ENCODE results near the gene UBN2.
A peak's percentile ranks its signal among the peaks of the same experiment; 100 is the strongest.
"Not testable (repeated sequence)": the region's sequence is repeated elsewhere in the genome, so short reads cannot be mapped to it uniquely, and the experiment has no call there.

Gene UBN2

DNA sequence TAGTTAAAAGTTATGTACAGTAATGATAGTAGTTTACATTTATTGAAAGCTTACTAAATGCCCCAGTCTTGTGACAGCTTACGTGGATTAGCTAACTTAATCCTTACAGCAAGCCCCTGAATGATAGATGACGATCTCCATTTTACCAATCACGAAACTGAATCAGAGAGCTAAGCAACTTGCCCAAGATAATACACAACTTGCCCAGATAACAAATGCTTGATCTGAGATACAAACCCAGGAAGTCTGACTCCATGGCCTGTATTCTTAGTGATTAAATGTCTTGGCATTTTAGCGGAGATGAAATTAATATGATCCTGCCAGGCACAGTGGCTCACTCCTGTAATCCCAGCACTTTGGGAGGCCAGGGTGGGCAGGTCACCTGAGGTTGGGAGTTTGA, 63.2 kb downstream of the UBN2 start:
- DNase-seq (ENCODE audit: low read depth in 2 of 2, low spot score in 1 of 2): no peak

DNA sequence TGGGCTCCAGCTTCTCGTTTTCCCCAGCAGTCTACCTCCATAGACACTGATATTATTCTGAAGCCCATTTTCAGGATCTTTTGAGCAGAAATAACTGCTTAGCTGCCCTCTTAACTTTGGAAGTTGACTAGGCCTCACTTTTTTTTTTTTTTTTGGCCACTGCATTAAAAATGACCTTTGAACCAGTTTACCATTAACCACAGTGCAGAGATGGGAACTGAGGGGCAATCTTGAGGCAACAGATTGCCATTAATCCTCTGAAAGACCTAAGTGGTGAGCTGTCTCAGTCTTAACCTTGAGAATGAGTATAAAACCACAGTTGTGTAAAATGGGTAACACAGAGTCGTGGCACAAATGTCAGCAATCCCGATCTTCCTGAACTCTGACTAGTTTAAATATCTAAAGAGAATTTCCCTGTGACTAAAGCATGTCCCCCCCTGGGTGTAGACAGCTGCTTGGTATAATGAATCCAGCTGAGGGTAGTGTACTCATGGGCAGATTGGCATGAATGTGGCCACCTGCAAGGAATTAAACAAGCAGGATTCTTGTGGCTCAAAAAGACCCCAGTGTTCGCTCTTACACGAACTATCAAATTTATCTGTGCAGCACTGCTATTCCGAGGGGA, 64.0 kb downstream of the UBN2 start:
- DNase-seq (ENCODE audit: low read depth in 2 of 2, low spot score in 1 of 2): no peak

DNA sequence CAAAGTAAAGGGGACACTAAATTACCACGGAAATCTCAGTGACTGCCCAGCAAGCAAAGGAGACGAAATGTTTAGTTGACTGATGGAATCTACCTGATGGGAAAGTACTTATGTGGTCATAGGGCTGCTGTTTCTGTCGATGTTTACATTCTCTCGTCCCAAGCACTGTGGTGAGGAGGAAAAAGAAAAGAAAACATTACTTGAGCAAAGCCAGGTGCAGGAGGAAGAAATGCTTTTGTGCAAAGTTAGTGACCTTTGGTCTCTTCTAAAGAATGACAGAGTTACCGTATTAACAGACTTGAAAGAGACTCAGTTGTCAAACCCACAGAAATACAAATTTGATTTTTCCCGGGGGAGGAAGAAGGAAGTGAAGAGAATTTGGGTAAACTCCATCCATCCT, 66.8 kb downstream of the UBN2 start:
- DNase-seq (ENCODE audit: low read depth in 2 of 2, low spot score in 1 of 2): no peak

GRCh38 chr7:139299296-139299695, 68.3 kb downstream of the UBN2 start:
- DNase-seq (ENCODE audit: low read depth in 2 of 2, low spot score in 1 of 2): no peak

GRCh38 chr7:139300390-139300789, 69.4 kb downstream of the UBN2 start:
- no peak for DNase-seq (ENCODE audit: low read depth in 2 of 2, low spot score in 1 of 2)

DNA sequence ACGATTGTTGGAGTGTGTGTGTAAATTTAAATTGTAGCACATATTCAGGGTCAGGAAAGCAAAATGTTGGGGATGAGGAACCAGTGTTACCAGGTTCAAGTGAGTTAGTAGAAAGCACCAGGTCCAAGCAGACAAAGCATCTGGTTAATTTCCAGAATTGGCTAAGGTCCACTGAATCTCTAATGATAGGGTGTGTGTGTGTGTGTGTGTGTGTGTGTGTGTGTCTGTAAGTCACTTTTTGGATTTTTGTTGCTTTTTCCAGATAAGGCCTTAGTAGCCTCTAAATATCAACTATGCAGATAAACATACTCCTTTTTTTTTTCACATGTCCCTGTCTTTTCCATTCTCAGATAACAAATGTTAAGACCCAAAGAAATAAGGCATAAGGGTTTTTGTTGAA, 73.5 kb downstream of the UBN2 start:
- DNase-seq (ENCODE audit: low read depth in 2 of 2, low spot score in 1 of 2): no peak

DNA sequence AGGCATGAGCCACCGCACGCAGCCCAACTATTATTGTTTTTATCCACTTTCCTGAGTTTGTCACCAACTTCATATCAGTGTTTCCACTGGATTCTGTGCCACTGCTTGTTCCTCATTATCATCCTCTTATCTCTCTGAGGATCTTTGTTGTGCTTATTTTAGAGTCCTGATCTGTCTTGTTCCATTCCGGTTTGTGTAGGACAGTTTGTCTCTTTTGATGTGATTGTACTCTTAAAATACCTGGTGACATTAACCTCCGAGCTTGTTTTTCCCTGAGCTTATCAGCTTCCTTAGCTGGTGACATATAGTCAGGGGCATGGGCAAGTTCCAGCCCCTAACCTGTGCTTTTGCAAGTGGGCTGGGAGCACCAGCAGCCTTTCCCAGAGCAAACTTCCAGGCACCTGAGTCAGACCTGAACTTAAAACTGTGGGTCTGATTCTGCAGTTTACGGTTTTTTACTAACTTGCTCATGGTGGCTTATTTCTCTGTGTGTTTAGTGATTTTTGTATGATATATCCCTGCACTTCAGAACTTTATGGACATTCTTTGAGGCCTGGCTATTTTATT, 87.0 kb downstream of the UBN2 start:
- no peak for DNase-seq (ENCODE audit: low read depth in 2 of 2, low spot score in 1 of 2)

- DNase-seq (ENCODE audit: low read depth in 2 of 2, low spot score in 1 of 2): no peak
These were observed 90.2 kb downstream of the UBN2 start for GRCh38 chr7:139321071-139321745.

DNA sequence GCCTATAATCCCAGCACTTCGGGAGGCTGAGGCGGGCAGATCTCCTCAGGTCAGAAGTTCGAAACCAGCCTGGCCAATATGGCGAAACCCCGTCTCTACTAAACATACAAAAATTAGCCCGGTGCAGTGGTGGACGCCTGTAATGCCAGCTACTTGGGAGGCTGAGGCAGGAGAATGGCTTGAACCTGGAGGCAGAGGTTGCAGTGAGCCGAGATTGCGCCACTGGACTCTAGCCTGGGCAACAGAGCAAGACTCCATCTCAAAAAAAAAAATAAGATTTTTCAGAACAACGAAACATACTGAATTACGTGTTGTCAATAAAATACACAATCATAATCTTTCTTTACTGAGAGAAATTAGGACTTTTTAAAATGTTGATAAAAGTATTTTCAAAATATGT, 93.7 kb downstream of the UBN2 start:
- not testable (repeated sequence) for DNase-seq (ENCODE audit: low read depth in 2 of 2, low spot score in 1 of 2)

DNA sequence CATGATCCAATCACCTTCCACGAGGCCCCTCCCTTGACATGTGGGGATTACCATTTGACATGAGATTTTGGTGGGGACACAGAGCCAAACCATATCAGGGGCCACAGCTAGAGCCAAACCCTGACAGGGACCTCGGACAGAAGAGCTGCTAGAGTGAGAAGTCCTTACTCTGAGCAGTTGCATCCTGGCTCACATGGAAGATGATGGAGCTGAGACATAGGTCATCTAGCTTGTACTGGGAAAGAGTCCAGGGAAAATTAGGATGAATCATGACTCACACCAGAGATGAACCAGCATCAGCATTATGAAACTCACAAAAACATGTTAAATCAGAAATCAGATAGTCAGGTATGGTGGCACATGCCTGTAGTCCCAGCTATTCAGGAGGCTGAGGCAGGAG, 97.3 kb downstream of the UBN2 start:
- DNase-seq (ENCODE audit: low read depth in 2 of 2, low spot score in 1 of 2): no peak

GRCh38 chr7:139329119-139329518, 98.1 kb downstream of the UBN2 start:
- no peak for DNase-seq (ENCODE audit: low read depth in 2 of 2, low spot score in 1 of 2)

GRCh38 chr7:139330333-139331030, 99.4 kb downstream of the UBN2 start:
- no peak for DNase-seq (ENCODE audit: low read depth in 2 of 2, low spot score in 1 of 2)

GRCh38 chr7:139332697-139333359, 101.8 kb downstream of the UBN2 start:
- no peak for DNase-seq (ENCODE audit: low read depth in 2 of 2, low spot score in 1 of 2)

DNA sequence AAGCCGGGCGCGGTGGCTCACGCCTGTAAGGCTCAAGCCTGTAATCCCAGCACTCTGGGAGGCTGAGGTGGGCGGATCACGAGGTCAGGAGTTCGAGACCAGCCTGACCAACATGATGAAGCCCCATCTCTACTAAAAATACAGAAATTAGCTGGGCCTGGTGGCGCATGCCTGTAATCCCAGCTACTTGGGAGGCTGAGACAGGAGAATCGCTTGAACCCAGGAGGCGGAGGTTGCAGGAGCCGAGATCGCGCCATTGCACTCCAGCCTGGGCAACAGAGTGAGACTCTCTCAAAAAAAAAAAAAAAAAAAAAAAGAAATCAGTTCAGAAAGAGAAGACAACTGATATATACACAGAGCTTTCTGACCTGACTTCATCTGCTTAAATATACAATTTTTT, 102.4 kb downstream of the UBN2 start:
- DNase-seq (ENCODE audit: low read depth in 2 of 2, low spot score in 1 of 2): not testable (repeated sequence)

DNA sequence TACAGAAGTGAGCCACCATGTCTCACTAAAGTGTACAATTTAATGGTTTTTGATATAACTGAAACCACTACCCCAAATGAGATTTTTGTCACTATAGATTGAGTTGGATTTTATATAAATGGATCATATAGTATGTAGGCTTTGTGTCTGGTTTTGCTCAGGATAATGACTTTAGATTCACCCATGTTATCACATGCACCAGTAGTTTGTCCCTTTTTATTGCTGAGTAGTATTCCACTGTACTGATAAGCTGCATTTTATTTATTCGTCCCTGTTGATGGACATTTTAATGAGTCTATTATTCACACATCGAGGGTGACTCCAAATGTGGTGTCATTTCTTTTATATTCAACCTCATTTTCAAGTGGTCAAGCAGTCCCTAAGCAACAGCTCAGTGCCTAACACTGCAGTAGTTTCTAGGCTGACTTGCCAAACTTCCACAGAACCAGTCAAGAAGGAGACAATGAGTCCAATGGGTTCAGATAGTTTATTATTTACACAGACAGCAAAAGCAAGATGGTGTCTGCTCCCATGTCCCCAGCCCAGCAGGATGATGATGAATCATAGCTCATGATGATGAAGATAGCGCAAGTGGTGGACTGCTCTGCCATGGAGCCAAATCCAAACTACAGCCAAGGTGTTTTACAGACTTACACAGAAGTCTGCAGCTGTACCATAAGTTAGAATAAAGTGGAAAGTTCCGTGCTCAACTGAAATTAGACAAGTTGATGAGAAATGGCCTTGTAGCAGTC, 103.5 kb downstream of the UBN2 start:
- no peak for DNase-seq (ENCODE audit: low read depth in 2 of 2, low spot score in 1 of 2)

DNA sequence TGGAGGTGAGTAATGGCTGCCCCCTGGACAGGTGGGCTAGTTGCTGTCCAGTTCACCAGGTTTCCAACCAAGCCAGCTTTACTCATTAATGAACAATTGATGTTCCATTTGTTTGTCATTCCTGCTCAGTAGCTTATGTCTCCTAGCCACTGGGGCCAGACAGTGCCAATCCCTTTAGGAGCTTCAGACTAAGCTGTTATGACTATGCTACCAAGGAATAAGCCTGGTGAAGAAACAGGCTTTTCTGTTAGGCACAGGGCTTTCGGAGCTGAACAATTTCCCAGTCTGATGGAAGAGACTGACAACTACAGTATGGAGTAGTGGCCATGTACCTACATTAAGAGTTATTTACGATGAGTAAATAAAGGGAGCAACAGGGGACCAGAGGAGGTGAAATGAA, 108.0 kb downstream of the UBN2 start:
- DNase-seq (ENCODE audit: low read depth in 2 of 2, low spot score in 1 of 2): no peak

DNA sequence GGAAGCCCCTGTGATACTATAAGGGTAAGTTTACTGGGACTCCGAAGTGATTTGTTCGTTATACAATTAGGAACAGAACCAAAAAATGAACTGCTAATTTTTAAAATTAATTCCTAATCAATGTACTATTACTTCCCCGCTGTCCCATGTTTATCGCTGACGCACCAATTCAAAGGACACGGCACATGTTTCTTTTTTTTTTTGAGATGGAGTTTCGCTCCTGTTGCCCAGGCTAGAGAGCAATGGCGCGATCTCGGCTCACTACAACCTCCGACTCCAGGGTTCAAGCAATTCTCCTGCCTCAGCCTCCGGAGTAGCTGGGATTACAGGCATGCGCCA, 108.6 kb downstream of the UBN2 start:
- no peak for DNase-seq (ENCODE audit: low read depth in 2 of 2, low spot score in 1 of 2)

DNA sequence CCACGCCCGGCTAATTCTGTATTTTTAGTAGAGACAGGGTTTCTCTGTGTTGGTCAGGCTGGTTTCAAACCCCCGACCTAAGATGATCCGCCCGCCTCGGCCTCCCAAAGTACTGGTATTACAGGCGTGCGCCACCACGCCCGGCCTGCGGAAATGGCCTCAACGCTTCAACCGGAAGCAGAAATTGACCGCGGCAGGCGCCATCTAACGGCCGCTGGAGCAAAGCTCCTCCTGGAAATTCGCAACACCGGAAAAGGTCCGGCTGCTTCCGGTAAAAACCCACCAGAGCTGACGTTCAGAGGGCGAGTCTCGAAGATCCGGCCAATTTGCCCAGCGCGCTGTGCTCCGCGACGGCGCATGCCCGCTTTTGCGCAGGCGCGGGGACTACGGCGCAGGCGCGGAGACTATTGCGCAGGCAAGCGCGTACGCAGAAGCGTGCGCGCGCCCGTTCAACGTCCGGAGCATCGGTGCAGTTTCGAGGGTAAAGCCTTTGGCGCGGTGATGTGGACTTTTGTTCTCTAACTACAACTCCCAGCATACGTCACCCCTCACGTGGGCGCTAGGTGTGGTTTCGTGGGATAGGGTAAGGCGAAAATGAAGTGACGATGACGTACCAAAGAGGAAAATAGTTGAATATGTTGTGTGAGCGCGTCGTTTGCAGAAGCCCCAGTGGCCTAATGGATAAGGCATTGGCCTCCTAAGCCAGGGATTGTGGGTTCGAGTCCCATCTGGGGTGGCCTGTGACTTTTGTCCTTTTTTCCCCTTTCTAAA, 109.2 kb downstream of the UBN2 start:
- DNase-seq (ENCODE audit: low read depth in 2 of 2, low spot score in 1 of 2): peak; percentile 95 to 96

- no peak for DNase-seq (ENCODE audit: low read depth in 2 of 2, low spot score in 1 of 2)
These were observed 109.7 kb downstream of the UBN2 start for GRCh38 chr7:139340808-139341057.

DNA sequence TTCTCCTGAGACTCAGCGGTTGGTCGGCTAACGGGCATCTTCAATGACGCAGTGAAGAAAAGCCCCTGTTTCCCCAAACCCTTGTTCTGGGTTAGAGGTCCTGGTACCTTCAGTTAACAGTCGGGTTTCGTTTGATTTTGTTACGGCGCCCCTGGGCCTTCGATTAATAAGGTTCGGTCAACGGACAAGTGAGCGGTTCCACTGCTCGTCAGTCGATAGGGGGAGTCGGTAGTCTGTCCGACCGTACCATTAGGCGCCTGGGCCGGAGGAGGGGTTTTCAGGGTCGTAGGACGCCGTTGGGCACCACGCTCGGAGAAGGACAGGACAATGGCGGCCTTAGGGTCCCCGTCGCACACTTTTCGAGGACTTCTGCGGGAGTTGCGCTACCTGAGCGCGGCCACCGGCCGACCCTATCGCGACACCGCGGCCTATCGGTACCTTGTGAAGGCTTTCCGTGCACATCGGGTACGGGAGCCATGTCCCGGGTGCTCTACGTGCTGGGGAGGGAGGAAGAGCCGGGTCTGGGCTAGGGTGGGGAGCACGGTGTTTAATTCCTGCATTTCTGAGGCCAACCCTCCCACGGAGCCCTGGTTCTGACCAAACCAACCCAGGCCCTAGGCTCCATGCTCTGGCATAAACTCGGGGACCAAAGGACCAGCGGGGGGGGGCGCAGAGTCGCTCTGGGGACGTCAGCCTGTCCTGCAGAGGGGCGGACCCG, 110.2 kb downstream of the UBN2 start, which contains the start of gene FMC1:
Gene FMC1 (plus strand): TSS at position 280 of the 718 bp plus-strand sequence. CDS start 48 bp downstream, at position 328.
- DNase-seq (ENCODE audit: low read depth in 2 of 2, low spot score in 1 of 2): peak; percentile 59 to 68
